ENCODE data around the gene RNASEH2C. TPM values are rescaled to one million over a fixed set of nuclear protein-coding genes. Genes with fewer than 3 reads are reported as not detected.

Gene RNASEH2C
- total and polyA plus RNA-seq, 2 of the 13 experiments (the other 11 are each of a cell fraction or from before 2014, with no cell fraction given): 27.4 to 50.9 TPM

GRCh38 chr11:65720211-65720934, at the start of gene RNASEH2C (continued):
- TF ChIP-seq FUBP1 (CRISPR knock-in tag; IDR thresholded peaks at IDR 0.05; ENCODE audit: borderline replicate concordance) (no peak), KMT2B (CRISPR knock-in tag; IDR thresholded peaks at IDR 0.05) (peak; percentile 66; the same call in 1 of the 2 replicates), YEATS2 (CRISPR knock-in tag; IDR thresholded peaks at IDR 0.05; ENCODE audit: borderline replicate concordance) (peak; percentile 84), KLF11 (CRISPR knock-in tag; IDR thresholded peaks at IDR 0.05) (peak; percentile 49; the same call in 1 of the 2 replicates), GATAD1 (CRISPR knock-in tag; IDR thresholded peaks at IDR 0.05) (peak; percentile 89), STAG1 (CRISPR knock-in tag; IDR thresholded peaks at IDR 0.05) (no peak; the same call in 1 of the 2 replicates), ZBTB42 (CRISPR knock-in tag; IDR thresholded peaks at IDR 0.05) (peak; percentile 80; the same call in 1 of the 2 replicates), CENPT (CRISPR knock-in tag; IDR thresholded peaks at IDR 0.05; ENCODE audit: low read depth) (0 out of 2 replicates have a peak, but pooled peaks have one; percentile 80), E2F2 (CRISPR knock-in tag; IDR thresholded peaks at IDR 0.05; ENCODE audit: borderline replicate concordance) (peak; percentile 75; the same call in 1 of the 2 replicates), ZKSCAN5 (CRISPR knock-in tag; IDR thresholded peaks at IDR 0.05) (0 out of 2 replicates have a peak, but pooled peaks have one; percentile 22), ZNF547 (CRISPR knock-in tag; IDR thresholded peaks at IDR 0.05) (peak; percentile 82), ASH2L (IDR thresholded peaks at IDR 0.05; ENCODE audit: insufficient read length, low read depth, low read length) (peak; percentile 39), ZFP36L2 (CRISPR knock-in tag; IDR thresholded peaks at IDR 0.05) (no peak), MIER3 (CRISPR knock-in tag; IDR thresholded peaks at IDR 0.05; ENCODE audit: borderline replicate concordance) (peak; percentile 50; the same call in 1 of the 2 replicates), ZBTB38 (CRISPR knock-in tag; IDR thresholded peaks at IDR 0.05) (peak; percentile 67; the same call in 1 of the 2 replicates), ZNF446 (CRISPR knock-in tag; IDR thresholded peaks at IDR 0.05) (peak; percentile 91), PAX8 (CRISPR knock-in tag; IDR thresholded peaks at IDR 0.05; ENCODE audit: borderline replicate concordance) (peak; percentile 61; the same call in 1 of the 2 replicates), ZNF414 (CRISPR knock-in tag; IDR thresholded peaks at IDR 0.05) (peak; percentile 47; the same call in 1 of the 2 replicates), FOXA3 (CRISPR knock-in tag; IDR thresholded peaks at IDR 0.05) (peak; percentile 61), PHF8 (CRISPR knock-in tag; IDR thresholded peaks at IDR 0.05) (peak; percentile 97), NR2C2 (CRISPR knock-in tag; IDR thresholded peaks at IDR 0.05; ENCODE audit: borderline replicate concordance) (peak; percentile 83)
- TF ChIP-seq, protein P1, sequence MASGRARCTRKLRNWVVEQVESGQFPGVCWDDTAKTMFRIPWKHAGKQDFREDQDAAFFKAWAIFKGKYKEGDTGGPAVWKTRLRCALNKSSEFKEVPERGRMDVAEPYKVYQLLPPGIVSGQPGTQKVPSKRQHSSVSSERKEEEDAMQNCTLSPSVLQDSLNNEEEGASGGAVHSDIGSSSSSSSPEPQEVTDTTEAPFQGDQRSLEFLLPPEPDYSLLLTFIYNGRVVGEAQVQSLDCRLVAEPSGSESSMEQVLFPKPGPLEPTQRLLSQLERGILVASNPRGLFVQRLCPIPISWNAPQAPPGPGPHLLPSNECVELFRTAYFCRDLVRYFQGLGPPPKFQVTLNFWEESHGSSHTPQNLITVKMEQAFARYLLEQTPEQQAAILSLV (CRISPR knock-in tag; IDR thresholded peaks at IDR 0.05; ENCODE audit: borderline replicate concordance): peak; percentile 97; the same call in 1 of the 2 replicates
- TF ChIP-seq, protein P2, sequence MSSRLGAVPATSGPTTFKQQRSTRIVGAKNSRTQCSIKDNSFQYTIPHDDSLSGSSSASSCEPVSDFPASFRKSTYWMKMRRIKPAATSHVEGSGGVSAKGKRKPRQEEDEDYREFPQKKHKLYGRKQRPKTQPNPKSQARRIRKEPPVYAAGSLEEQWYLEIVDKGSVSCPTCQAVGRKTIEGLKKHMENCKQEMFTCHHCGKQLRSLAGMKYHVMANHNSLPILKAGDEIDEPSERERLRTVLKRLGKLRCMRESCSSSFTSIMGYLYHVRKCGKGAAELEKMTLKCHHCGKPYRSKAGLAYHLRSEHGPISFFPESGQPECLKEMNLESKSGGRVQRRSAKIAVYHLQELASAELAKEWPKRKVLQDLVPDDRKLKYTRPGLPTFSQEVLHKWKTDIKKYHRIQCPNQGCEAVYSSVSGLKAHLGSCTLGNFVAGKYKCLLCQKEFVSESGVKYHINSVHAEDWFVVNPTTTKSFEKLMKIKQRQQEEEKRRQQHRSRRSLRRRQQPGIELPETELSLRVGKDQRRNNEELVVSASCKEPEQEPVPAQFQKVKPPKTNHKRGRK (CRISPR knock-in tag; IDR thresholded peaks at IDR 0.05): no peak; the same call in 1 of the 2 replicates
